SHP77 treated with DMSO at 0.1 percent for 48 hours (cell line): ENCODE data around the gene MDGA2.
A peak's percentile ranks its signal among the peaks of the same experiment; 100 is the strongest.

Experiments used
- DNase-seq: peaks from one replicate; lab custom pipeline; 2025; lab: John Stamatoyannopoulos, UW

MDGA2 gene

GRCh38 chr14:47103771-47104170, 571.6 kb downstream of the MDGA2 start:
- no peak for DNase-seq

- DNase-seq, result no peak
Observed at GRCh38 chr14:47102472-47102871, 572.9 kb downstream of the MDGA2 start.

GRCh38 chr14:47085678-47086077, 589.7 kb downstream of the MDGA2 start:
- no peak for DNase-seq

GRCh38 chr14:47065326-47065725, 610.1 kb downstream of the MDGA2 start:
- DNase-seq, result no peak

- DNase-seq, result no peak
Observed at GRCh38 chr14:47060050-47060449, 615.4 kb downstream of the MDGA2 start.

- DNase-seq, result no peak
Observed at GRCh38 chr14:47057364-47057763, 618.0 kb downstream of the MDGA2 start.

GRCh38 chr14:47044841-47045240, 630.6 kb downstream of the MDGA2 start:
- DNase-seq, result peak; percentile 9

- DNase-seq, result peak; percentile 31
Observed at GRCh38 chr14:47040550-47040949, 634.9 kb downstream of the MDGA2 start.

GRCh38 chr14:47039336-47039735, 636.1 kb downstream of the MDGA2 start:
- no peak for DNase-seq

GRCh38 chr14:47022721-47023120, 652.7 kb downstream of the MDGA2 start:
- no peak for DNase-seq

GRCh38 chr14:47020500-47020899, 654.9 kb downstream of the MDGA2 start:
- DNase-seq, result no peak

- DNase-seq, result no peak
Observed at GRCh38 chr14:47012533-47013280, 662.7 kb downstream of the MDGA2 start.

GRCh38 chr14:47009615-47010014, 665.8 kb downstream of the MDGA2 start:
- DNase-seq, result no peak

- no peak for DNase-seq
Observed at GRCh38 chr14:47008732-47009131, 666.7 kb downstream of the MDGA2 start.

GRCh38 chr14:46999661-47000060, 675.7 kb downstream of the MDGA2 start:
- DNase-seq, result no peak

GRCh38 chr14:46989566-46989965, 685.8 kb downstream of the MDGA2 start:
- DNase-seq, result no peak

- DNase-seq, result no peak
Observed at GRCh38 chr14:46988312-46988711, 687.1 kb downstream of the MDGA2 start.

- DNase-seq, result no peak
Observed at GRCh38 chr14:46985529-46986380, 689.6 kb downstream of the MDGA2 start.

GRCh38 chr14:46973295-46973694, 702.1 kb downstream of the MDGA2 start:
- DNase-seq, result no peak

- no peak for DNase-seq
Observed at GRCh38 chr14:46964378-46964777, 711.0 kb downstream of the MDGA2 start.

- no peak for DNase-seq
Observed at GRCh38 chr14:46951103-46951502, 724.3 kb downstream of the MDGA2 start.

- no peak for DNase-seq
Observed at GRCh38 chr14:46940611-46941010, 734.8 kb downstream of the MDGA2 start.

- no peak for DNase-seq
Observed at GRCh38 chr14:46920542-46920941, 754.9 kb downstream of the MDGA2 start.
